ENCODE results near the gene ILK. TPM values are rescaled to one million over a fixed set of nuclear protein-coding genes. Genes with fewer than 3 reads are reported as not detected.

Gene ILK
- total RNA-seq, 1 experiment from 2014 or later: 73.5 TPM

GRCh38 chr11:6627762-6628241 is 24.2 kb downstream of the ILK start:
- CTCF ChIA-PET: no interaction called here
- Histone ChIP-seq H3K4me2 (ENCODE audit: low read length) (no peak overlapping the region), H3K4me1 (ENCODE audit: control insufficient read depth in 1 of 2, insufficient read depth in 2 of 2, low read length in 2 of 2) (no peaks in the 10 kb centered on the region), H3K9ac (ENCODE audit: low read length) (no peak overlapping the region), H2AFZ (ENCODE audit: low read depth, low read length, poor library complexity, severe bottlenecking) (no peak overlapping the region), H3K27ac (ENCODE audit: low read depth, low read length) (no peak overlapping the region), H3K4me3 (replicated peaks in 1 of 2; ENCODE audit: low read depth in 1 of 2, low read length in 2 of 2) (no peak overlapping the region), H3K79me2 (ENCODE audit: insufficient read depth, low read length) (no peaks in the 10 kb centered on the region), H3K27me3 (ENCODE audit: insufficient read depth, low read length) (no peaks in the 10 kb centered on the region), H3K9me3 (ENCODE audit: control insufficient read depth in 1 of 2, insufficient read depth in 1 of 2, low read depth in 1 of 2, low read length in 2 of 2) (no peaks in the 10 kb centered on the region), H4K20me1 (ENCODE audit: insufficient read depth) (no peaks in the 10 kb centered on the region), H3K36me3 (ENCODE audit: control insufficient read depth in 1 of 2, insufficient read depth in 2 of 2, low read length in 2 of 2) (no peaks in the 10 kb centered on the region), H3K9me2 (ENCODE audit: insufficient read depth) (no peaks in the 10 kb centered on the region)
- RAD21 ChIA-PET (ENCODE audit: low non-redundant PET in 1 of 2, low total read pairs in 2 of 2, uncharacterized antibody in 2 of 2, unreplicated experiment in 2 of 2): no interaction called here
- no TSS peak for BruUV-seq (replicated peaks)
- POLR2A ChIA-PET: no interaction called here
- DNase-seq (ENCODE audit: low read depth, low spot score): no peak
- ATAC-seq: no peak
- TF ChIP-seq SRF (IDR thresholded peaks at IDR 0.05; ENCODE audit: low read depth) (no peak), CTCF (IDR thresholded peaks at IDR 0.05 in 2 of 3, conservative IDR thresholded peaks at IDR 0.05 in 1 of 3; ENCODE audit: borderline replicate concordance in 1 of 3, insufficient read depth in 1 of 3, low read depth in 2 of 3, low read length in 2 of 3) (no peak), CEBPB (IDR thresholded peaks at IDR 0.05; ENCODE audit: low read depth) (no peak), YY1 (IDR thresholded peaks at IDR 0.05; ENCODE audit: extremely low read depth, insufficient replicate concordance, low read depth, low read length) (no peak), MAX (IDR thresholded peaks at IDR 0.05) (no peak), ELF1 (IDR thresholded peaks at IDR 0.05; ENCODE audit: borderline replicate concordance, low read depth) (no peak), FOSL1 (IDR thresholded peaks at IDR 0.05; ENCODE audit: low read depth) (no peak), TCF7L2 (IDR thresholded peaks at IDR 0.05; ENCODE audit: borderline replicate concordance, extremely low read depth, insufficient read depth, insufficient read length) (no peak), REST (IDR thresholded peaks at IDR 0.05; ENCODE audit: low read depth) (no peak), ZFX (IDR thresholded peaks at IDR 0.05) (no peak), RAD21 (IDR thresholded peaks at IDR 0.05; ENCODE audit: low read depth) (no peak), SP1 (IDR thresholded peaks at IDR 0.05; ENCODE audit: low read depth) (no peak), POLR2A (IDR thresholded peaks at IDR 0.05; ENCODE audit: borderline replicate concordance, extremely low read depth, insufficient read depth, insufficient read length) (no peak), JUND (IDR thresholded peaks at IDR 0.05) (no peak), ZNF274 (IDR thresholded peaks at IDR 0.05; ENCODE audit: low read depth, low read length) (no peak), EZH2phosphoT487 (IDR thresholded peaks at IDR 0.05; ENCODE audit: borderline replicate concordance) (no peak), ZBTB33 (IDR thresholded peaks at IDR 0.05; ENCODE audit: extremely low read depth, insufficient replicate concordance, low read length) (no peak)
- intact Hi-C loops (cut with micrococcal nuclease): no loop called here

Measured in HCT116 (cell line).